NCI-H2029 (cell line): Measurements from ENCODE around the gene MRPL51.

Experiments used
- DNase-seq: peaks from one replicate; lab custom pipeline; 2025; lab: John Stamatoyannopoulos, UW

MRPL51 gene

DNA sequence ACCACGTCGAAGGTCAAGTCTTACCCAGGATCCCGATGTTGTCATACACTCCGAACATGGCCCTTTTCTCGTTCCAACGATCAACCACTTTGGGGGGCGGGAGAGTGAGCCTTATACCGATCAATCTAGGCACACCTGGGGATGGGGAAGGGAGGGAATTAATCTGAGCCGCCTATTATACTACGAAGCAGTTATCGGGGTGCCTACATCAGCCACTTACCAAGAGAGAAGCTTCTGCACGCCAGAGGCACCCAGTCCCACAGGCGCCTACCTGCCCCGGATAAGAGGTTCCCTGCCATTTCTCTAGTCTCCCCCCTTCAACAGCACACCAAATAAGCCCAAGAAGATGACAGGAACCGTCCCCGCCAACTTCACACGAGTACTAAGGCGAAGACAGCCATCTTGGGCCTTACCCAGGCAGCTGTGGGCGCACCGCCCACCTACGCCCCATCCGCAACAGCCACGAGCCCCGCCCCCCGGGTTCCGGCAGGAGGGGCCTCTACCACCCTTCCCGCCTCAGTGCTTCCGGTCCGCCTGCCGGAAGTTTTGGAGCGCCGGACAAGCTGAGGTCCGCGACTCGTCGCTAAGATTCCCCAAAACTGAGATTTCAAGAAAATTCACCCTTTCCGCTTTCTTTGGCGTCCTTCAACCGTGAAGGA lies at the start of gene MRPL51:
MRPL51 (minus strand) TSS at position 425 of the 659 bp plus-strand sequence; CDS start at position 299, 126 bp downstream.
- peak; percentile 95 for DNase-seq

DNA sequence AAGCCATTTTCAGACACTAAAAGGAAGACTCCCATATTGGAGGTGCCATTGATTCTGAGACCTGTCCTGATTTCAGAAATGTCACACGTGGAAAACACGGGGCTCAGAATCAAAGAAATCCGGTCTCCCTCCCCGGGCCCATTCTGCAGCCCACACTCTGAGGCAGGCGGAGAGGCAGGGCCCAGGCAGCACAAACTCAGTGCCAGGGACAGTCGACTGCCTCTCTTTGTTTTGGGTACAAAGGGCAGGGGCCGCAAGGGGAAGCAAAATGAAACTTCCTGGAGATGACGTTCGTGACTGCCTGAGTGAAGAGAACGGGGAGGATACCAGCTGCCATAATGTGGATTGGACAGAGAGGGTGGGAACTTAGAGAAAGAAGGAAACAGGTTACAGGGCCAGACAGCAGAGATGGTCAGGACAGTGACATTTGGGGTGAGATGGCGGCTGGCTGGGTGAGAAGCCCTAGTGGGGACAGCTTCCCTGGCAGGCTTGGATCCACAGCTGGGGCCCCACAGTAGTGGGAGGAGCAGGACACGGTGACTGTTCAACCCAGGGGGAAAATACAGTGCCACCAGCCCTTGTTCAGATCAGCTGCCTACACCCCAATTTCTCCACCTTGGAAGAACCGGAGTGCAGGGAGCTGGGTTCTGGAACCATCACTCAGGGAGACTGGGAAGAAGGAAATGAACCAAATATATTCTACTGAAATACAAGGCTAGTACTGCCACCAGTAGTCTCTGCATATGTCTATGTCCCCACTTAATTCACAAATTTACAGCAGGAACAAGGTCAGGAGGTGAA lies 49.3 kb upstream of the MRPL51 start:
- DNase-seq: no peak

DNA sequence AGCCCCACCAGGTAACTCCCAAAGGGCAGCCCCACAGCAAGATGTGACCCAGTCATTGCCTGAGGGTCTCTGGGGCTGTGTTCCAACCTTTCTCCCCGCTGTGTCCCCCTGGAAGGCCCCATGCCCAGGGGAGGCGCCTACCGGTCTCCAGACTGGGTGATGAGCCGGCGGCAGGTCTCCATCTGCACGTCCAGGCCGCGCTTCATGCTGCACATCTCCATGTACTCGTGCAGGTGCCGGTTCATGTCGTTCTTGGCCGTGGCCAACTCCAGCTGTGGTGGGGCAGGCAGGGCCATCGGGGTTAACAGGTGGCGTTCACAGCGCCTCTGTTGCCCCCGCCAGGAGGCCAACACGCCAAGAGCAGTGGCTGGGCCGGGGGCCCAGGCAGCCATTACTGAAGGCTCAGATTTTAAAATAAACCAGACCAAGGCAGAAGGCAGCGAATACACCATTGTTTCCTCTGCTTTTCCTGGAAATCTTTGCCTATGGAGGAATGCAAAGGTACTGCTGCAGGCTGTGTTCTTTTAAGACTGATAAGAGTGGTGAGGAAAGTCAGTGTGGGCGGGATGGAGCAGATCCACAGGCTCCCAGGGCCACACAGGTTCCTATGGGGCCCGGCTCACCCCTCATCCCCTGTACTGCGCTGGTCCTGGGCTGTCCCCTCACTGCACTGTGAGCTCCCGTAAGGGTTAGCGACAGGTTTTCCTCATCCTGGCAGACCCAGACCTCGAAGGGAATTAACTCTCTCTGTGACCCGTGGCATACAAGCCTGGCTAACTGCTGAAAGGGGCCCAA lies 48.5 kb upstream of the MRPL51 start:
- DNase-seq: no peak

DNA sequence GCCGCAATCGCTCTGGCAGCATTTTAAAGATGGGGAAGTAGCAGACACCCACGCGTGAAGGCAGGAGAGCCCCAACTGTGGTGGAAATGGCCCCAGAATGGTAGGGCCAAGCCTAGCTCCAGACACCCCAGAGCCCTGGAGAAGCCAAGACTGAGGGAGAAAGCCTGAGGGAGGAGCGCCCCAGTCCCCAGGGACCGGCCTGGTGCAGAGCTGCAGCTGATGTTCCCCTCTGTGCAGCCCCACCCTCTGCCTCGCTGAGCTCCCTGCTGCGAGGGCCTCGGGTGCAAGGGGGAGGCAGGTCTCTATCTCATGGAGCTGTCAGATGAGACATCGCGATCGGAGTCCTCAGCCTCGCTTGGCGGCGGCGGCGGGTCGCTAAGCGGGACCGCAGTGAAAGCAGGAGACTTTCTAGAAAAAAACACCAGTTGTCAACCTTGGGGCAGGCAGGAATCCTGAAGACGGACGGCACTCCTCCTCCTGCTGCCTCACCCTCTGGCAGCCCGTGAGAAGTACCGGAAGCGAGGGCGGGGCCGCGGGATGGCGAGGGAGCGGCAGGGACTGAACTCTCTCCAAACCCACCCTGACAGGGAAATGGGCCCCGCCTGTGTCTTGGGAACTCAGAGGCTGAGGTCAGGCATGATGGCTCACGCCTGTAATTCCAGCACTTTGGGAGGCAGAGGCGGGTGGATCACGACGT lies 47.3 kb upstream of the MRPL51 start:
- DNase-seq: peak; percentile 42

DNA sequence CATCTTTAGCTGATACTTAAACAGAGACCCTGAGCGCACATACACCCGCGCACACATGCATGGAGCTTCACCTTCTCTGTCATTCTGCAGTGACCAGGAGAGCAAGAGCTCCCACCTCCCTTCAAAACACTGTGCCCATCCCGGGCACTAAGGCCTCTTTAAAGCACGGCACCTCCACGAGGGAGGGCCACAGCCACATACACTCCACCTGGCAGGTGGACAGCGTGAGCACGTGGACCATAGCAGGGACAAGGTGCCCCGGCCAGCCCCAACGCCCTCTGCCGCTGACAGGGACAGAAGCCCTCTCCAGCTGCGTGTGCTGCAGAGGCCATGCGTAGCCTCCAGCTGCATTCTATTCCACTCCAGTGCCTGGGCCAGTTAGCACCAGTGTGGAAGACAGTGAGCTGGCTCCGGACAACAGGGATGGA lies 46.7 kb upstream of the MRPL51 start:
- no peak for DNase-seq

DNA sequence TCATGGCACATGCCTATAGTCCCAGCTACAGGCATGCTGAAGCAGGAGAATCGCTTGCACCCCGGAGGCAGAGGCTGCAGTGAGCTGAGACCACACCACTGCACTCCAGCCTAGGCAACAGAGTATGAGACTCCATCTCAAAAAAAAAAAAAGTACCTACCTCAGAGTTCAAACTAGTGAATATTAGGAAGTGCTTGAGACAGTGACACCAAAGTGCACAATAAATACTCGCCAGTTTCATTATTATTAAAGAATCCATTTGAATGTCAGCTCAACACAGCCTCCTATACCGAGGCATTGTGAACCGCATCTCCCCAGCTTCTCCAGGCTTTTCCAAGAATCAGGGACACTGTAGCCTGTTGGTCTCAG lies 46.2 kb upstream of the MRPL51 start:
- DNase-seq: no peak

DNA sequence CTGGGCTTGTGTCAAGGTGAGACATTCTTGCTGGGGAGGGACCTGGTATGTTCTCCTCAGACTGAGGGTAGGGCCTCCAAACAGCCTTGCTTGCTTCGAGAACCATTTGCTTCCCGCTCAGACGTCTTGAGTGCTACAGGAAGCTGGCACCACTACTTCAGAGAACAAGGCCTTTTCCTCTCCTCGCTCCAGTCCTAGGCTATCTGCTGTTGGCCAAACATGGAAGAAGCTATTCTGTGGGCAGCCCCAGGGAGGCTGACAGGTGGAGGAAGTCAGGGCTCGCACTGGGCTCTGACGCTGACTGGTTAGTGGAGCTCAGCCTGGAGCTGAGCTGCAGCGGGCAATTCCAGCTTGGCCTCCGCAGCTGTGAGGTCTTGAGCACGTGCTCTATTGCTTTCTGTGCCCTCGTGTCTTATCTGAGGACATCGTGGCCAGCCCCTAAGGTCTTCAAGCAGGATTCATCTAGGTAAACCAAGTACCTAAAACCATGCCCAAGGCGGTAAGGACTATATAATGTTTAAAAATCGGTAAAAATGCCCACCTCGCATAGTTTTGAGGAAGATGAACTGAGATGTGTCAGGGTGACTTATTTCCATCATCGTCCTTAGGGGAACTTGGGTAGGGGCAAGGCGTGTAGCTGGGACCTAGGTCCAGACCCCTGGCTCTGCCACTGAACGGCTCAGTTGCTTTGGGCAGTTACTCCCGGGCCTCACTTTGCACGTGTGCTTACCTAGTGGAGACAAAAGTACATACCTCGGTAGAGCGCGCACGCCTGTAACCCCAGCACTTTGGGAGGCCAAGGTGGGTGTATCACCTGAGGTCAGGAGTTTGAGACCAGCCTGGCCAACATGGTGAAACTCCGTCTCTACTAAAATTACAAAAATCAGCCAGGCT lies 45.6 kb upstream of the MRPL51 start:
- DNase-seq: no peak

DNA sequence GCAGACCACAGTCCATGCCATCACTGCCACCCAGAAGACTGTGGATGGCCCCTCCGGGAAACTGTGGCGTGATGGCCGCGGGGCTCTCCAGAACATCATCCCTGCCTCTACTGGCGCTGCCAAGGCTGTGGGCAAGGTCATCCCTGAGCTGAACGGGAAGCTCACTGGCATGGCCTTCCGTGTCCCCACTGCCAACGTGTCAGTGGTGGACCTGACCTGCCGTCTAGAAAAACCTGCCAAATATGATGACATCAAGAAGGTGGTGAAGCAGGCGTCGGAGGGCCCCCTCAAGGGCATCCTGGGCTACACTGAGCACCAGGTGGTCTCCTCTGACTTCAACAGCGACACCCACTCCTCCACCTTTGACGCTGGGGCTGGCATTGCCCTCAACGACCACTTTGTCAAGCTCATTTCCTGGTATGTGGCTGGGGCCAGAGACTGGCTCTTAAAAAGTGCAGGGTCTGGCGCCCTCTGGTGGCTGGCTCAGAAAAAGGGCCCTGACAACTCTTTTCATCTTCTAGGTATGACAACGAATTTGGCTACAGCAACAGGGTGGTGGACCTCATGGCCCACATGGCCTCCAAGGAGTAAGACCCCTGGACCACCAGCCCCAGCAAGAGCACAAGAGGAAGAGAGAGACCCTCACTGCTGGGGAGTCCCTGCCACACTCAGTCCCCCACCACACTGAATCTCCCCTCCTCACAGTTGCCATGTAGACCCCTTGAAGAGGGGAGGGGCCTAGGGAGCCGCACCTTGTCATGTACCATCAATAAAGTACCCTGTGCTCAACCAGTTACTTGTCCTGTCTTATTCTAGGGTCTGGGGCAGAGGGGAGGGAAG lies 44.7 kb upstream of the MRPL51 start:
- DNase-seq: peak; percentile 61

DNA sequence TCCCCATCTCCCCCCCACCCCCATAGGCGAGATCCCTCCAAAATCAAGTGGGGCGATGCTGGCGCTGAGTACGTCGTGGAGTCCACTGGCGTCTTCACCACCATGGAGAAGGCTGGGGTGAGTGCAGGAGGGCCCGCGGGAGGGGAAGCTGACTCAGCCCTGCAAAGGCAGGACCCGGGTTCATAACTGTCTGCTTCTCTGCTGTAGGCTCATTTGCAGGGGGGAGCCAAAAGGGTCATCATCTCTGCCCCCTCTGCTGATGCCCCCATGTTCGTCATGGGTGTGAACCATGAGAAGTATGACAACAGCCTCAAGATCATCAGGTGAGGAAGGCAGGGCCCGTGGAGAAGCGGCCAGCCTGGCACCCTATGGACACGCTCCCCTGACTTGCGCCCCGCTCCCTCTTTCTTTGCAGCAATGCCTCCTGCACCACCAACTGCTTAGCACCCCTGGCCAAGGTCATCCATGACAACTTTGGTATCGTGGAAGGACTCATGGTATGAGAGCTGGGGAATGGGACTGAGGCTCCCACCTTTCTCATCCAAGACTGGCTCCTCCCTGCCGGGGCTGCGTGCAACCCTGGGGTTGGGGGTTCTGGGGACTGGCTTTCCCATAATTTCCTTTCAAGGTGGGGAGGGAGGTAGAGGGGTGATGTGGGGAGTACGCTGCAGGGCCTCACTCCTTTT lies 44.0 kb upstream of the MRPL51 start:
- no peak for DNase-seq

DNA sequence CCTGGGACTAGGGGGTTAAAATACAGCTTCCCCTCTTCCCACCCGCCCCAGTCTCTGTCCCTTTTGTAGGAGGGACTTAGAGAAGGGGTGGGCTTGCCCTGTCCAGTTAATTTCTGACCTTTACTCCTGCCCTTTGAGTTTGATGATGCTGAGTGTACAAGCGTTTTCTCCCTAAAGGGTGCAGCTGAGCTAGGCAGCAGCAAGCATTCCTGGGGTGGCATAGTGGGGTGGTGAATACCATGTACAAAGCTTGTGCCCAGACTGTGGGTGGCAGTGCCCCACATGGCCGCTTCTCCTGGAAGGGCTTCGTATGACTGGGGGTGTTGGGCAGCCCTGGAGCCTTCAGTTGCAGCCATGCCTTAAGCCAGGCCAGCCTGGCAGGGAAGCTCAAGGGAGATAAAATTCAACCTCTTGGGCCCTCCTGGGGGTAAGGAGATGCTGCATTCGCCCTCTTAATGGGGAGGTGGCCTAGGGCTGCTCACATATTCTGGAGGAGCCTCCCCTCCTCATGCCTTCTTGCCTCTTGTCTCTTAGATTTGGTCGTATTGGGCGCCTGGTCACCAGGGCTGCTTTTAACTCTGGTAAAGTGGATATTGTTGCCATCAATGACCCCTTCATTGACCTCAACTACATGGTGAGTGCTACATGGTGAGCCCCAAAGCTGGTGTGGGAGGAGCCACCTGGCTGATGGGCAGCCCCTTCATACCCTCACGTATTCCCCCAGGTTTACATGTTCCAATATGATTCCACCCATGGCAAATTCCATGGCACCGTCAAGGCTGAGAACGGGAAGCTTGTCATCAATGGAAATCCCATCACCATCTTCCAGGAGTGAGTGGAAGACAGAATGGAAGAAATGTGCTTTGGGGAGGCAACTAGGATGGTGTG lies 43.1 kb upstream of the MRPL51 start:
- DNase-seq: no peak

DNA sequence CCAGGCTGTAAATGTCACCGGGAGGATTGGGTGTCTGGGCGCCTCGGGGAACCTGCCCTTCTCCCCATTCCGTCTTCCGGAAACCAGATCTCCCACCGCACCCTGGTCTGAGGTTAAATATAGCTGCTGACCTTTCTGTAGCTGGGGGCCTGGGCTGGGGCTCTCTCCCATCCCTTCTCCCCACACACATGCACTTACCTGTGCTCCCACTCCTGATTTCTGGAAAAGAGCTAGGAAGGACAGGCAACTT lies 42.6 kb upstream of the MRPL51 start:
- DNase-seq: no peak

DNA sequence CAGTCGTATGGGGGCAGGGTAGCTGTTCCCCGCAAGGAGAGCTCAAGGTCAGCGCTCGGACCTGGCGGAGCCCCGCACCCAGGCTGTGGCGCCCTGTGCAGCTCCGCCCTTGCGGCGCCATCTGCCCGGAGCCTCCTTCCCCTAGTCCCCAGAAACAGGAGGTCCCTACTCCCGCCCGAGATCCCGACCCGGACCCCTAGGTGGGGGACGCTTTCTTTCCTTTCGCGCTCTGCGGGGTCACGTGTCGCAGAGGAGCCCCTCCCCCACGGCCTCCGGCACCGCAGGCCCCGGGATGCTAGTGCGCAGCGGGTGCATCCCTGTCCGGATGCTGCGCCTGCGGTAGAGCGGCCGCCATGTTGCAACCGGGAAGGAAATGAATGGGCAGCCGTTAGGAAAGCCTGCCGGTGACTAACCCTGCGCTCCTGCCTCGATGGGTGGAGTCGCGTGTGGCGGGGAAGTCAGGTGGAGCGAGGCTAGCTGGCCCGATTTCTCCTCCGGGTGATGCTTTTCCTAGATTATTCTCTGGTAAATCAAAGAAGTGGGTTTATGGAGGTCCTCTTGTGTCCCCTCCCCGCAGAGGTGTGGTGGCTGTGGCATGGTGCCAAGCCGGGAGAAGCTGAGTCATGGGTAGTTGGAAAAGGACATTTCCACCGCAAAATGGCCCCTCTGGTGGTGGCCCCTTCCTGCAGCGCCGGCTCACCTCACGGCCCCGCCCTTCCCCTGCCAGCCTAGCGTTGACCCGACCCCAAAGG lies 42.1 kb upstream of the MRPL51 start:
- peak; percentile 69 for DNase-seq

DNA sequence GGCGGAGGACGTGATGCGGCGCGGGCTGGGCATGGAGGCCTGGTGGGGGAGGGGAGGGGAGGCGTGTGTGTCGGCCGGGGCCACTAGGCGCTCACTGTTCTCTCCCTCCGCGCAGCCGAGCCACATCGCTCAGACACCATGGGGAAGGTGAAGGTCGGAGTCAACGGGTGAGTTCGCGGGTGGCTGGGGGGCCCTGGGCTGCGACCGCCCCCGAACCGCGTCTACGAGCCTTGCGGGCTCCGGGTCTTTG lies 41.6 kb upstream of the MRPL51 start:
- DNase-seq: peak; percentile 72

DNA sequence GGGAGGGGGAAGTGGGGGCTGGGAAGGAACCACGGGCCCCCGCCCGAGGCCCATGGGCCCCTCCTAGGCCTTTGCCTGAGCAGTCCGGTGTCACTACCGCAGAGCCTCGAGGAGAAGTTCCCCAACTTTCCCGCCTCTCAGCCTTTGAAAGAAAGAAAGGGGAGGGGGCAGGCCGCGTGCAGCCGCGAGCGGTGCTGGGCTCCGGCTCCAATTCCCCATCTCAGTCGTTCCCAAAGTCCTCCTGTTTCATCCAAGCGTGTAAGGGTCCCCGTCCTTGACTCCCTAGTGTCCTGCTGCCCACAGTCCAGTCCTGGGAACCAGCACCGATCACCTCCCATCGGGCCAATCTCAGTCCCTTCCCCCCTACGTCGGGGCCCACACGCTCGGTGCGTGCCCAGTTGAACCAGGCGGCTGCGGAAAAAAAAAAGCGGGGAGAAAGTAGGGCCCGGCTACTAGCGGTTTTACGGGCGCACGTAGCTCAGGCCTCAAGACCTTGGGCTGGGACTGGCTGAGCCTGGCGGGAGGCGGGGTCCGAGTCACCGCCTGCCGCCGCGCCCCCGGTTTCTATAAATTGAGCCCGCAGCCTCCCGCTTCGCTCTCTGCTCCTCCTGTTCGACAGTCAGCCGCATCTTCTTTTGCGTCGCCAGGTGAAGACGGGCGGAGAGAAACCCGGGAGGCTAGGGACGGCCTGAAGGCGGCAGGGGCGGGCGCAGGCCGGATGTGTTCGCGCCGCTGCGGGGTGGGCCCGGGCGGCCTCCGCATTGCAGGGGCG lies 41.0 kb upstream of the MRPL51 start, which contains the start of gene GAPDH:
GAPDH (plus strand) TSS at position 595 of the 772 bp plus-strand sequence. CDS start 316 bp downstream, outside the sequence.
- peak; percentile 97 for DNase-seq

DNA sequence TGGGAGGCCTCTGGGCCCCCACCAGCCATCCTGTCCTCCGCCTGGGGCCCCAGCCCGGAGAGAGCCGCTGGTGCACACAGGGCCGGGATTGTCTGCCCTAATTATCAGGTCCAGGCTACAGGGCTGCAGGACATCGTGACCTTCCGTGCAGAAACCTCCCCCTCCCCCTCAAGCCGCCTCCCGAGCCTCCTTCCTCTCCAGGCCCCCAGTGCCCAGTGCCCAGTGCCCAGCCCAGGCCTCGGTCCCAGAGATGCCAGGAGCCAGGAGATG lies 40.5 kb upstream of the MRPL51 start:
- no peak for DNase-seq

DNA sequence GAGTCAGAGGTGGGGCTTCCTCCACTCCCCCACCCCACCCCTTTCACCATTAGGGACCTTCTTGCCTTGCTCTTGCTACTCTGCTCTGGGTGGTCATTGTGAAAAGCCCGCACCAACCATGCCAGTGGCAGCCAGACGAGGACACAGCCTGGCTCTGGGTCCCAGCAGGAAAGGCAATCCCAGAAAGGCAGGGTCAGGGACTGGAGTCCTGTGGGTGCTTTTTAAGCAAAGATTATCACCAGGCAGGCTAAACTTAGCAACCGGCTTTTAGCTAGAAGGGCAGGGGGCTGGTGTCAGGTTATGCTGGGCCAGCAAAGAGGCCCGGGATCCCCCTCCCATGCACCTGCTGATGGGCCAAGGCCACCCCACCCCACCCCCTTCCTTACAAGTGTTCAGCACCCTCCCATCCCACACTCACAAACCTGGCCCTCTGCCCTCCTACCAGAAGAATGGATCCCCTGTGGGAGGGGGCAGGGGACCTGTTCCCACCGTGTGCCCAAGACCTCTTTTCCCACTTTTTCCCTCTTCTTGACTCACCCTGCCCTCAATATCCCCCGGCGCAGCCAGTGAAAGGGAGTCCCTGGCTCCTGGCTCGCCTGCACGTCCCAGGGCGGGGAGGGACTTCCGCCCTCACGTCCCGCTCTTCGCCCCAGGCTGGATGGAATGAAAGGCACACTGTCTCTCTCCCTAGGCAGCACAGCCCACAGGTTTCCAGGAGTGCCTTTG lies 40.0 kb upstream of the MRPL51 start:
- DNase-seq: peak; percentile 68
